ENCODE results near the gene AVPR2.

DNA sequence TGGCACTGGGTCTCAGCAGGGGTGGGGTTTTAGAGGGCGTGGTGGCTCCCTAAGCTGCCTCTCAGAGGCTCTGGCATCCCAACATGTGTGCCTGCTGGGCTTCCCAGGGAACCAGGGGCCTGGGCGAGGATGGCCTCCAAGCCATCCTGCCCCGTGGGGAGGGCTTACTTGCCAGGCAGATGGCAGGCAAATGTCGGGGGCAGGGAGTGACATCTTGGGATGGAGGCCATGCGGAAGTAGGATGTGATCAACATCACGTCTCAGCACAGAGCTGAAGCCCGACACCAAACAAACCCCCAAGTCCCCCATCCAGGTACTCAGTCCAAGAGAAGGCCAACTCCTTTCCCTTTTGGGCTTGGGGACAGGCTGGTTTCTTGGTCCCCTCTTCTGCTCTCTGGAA lies 23.2 kb upstream of the AVPR2 start:
- TF ChIP-seq CTCF (IDR thresholded peaks at IDR 0.05; ENCODE audit: low read depth, low read length): no peak
- TF ChIP-seq MYC (IDR thresholded peaks at IDR 0.05; ENCODE audit: low read depth, low read length): no peak
